Measurements from ENCODE around the gene MCTP2.

MCTP2 gene

GRCh38 chr15:94306700-94307650, 75.6 kb downstream of the MCTP2 start:
- no peak for DNase-seq

GRCh38 chr15:94312946-94313345, 81.6 kb downstream of the MCTP2 start:
- no peak for DNase-seq

GRCh38 chr15:94314639-94315038, 83.3 kb downstream of the MCTP2 start:
- no peak for DNase-seq

- DNase-seq, result no peak
Measured at GRCh38 chr15:94317211-94317610, 85.8 kb downstream of the MCTP2 start.

- no peak for DNase-seq
Measured at GRCh38 chr15:94322141-94322540, 90.8 kb downstream of the MCTP2 start.

GRCh38 chr15:94323076-94323475, 91.7 kb downstream of the MCTP2 start:
- no peak for DNase-seq

- peak; percentile 2 for DNase-seq
Measured at GRCh38 chr15:94324117-94324826, 92.9 kb downstream of the MCTP2 start.

- no peak for DNase-seq
Measured at GRCh38 chr15:94324835-94325767, 93.7 kb downstream of the MCTP2 start.

- DNase-seq, result peak; percentile 12
Measured at GRCh38 chr15:94327356-94327936, 96.1 kb downstream of the MCTP2 start.

- no peak for DNase-seq
Measured at GRCh38 chr15:94331731-94332130, 100.4 kb downstream of the MCTP2 start.

GRCh38 chr15:94335616-94336015, 104.3 kb downstream of the MCTP2 start:
- no peak for DNase-seq

GRCh38 chr15:94336817-94337467, 105.6 kb downstream of the MCTP2 start:
- no peak for DNase-seq

GRCh38 chr15:94338243-94338846, 107.0 kb downstream of the MCTP2 start:
- DNase-seq, result no peak

GRCh38 chr15:94346282-94346681, 114.9 kb downstream of the MCTP2 start:
- DNase-seq, result no peak

- DNase-seq, result no peak
Measured at GRCh38 chr15:94348084-94348483, 116.7 kb downstream of the MCTP2 start.

GRCh38 chr15:94351031-94351535, 119.7 kb downstream of the MCTP2 start:
- DNase-seq, result no peak

- no peak for DNase-seq
Measured at GRCh38 chr15:94352636-94353487, 121.5 kb downstream of the MCTP2 start.

GRCh38 chr15:94353488-94353820, 122.1 kb downstream of the MCTP2 start:
- no peak for DNase-seq

GRCh38 chr15:94354655-94355054, 123.3 kb downstream of the MCTP2 start:
- DNase-seq, result no peak

- no peak for DNase-seq
Measured at GRCh38 chr15:94359716-94360115, 128.4 kb downstream of the MCTP2 start.

Data from NCI-H1092 (cell line).